Globus pallidus (tissue), 1 donor: ENCODE data around the gene PNPLA8.
"Not testable (repeated sequence)": the region's sequence is repeated elsewhere in the genome, so short reads cannot be mapped to it uniquely, and the experiment has no call there.

ENCODE experiments used
- DNase-seq: peaks from one replicate; pipeline ENCODE4 v3.0.0-alpha.2; 2015; ENCODE audit warnings: low spot score

Gene PNPLA8

DNA sequence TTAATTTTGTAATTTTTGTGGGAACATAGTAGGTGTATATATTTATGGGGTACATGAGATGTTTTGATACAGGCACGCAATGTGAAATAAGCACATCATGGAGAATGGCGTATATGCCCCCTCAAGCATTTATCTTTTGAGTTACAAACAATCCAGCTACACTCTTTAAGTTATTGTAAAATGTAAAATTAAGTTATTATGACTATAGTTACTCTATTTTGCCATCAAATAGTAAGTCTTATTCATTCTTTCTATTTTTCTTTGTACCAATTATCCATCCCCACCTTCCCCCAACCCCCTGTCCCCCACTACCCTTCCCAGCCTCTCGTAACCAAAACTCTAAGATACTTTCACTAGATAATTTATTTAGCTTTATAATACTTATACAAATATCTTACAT, 7.8 kb upstream of the PNPLA8 start:
- DNase-seq, result no peak

DNA sequence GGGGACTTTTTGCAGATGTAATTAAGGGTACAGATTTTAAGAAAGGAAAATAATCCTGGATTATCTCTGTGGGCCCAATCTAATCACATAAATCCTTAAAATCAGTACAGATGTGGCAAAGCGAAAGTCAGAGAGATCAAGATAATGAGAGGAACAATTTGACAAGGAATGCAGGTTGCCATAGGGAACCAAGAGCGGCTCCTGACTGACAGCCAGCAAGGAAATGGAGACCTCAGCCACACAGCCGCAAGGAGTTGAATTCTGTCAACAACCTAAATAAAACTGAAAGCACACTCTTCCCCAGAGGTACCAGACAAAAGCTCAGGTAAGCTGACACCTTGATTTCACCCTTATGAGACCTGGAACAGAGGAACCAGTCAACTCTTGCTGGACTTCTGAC, 3.4 kb upstream of the PNPLA8 start:
- no peak for DNase-seq

GRCh38 chr7:108528183-108528712, 2.3 kb upstream of the PNPLA8 start:
- no peak for DNase-seq

GRCh38 chr7:108526768-108527017, 758 bp upstream of the PNPLA8 start:
- no peak for DNase-seq

GRCh38 chr7:108525327-108525984, 479 bp downstream of the PNPLA8 start:
- DNase-seq, result no peak

DNA sequence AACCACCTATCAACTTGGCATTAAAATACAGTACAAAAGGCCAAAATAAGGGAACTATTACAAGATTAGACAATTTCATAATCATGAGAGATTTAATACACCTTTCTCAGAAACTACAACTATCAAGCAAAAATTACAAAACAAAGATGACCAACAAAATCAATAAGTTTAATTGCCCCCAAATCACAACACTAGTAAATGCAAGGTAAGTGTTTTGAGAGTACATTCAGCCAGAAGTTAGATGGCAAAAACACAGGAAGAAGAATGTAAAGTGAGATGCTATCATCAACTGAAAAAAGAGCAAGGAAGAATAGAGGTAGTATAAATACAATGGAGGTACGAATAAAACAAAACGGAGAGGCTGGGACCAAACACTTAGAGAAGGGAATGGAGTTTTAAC, 3.2 kb downstream of the PNPLA8 start:
- DNase-seq, result no peak

GRCh38 chr7:108517951-108518350, 8.0 kb downstream of the PNPLA8 start:
- no peak for DNase-seq

- DNase-seq, result no peak
These were observed 10.3 kb downstream of the PNPLA8 start for GRCh38 chr7:108515630-108516029.

DNA sequence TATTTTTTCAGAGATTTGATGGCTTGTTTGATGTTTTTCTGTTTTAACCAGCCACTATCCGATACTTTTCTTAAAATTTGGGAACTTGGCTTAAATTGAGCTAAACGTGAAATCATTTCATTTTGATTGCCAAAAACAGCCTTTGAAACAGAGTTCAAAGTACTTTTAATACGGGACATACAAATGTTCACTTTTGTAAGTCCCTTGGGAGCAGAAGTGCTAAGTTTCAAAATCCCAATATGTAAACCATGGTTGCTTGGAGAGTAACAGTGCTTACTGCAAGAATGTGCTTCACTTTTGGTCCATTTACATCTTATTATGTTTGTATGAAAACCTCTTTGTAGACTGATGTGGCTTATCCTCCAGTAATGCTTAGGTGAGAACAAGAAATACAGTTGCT, 10.9 kb downstream of the PNPLA8 start:
- no peak for DNase-seq

DNA sequence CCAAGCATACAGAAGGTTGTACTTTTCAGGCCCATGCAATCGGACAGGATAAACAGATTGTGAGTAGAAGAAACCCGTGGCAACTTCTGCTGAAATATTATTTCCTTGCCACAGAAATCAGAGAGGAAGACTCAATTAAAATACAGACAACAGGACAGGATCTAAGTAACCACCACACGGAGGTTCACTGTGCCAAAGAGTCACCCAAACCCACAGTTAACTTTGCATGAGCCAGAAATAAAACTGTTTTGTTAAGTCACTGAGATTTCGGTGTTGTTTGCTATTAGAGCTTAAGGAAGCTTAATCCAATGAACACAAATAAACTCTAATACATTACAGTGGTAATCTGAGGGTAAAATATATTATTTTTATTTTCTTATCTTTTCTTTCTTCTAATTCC, 14.0 kb downstream of the PNPLA8 start:
- DNase-seq, result no peak

- not testable (repeated sequence) for DNase-seq
These were observed 21.4 kb downstream of the PNPLA8 start for GRCh38 chr7:108504576-108504975.

DNA sequence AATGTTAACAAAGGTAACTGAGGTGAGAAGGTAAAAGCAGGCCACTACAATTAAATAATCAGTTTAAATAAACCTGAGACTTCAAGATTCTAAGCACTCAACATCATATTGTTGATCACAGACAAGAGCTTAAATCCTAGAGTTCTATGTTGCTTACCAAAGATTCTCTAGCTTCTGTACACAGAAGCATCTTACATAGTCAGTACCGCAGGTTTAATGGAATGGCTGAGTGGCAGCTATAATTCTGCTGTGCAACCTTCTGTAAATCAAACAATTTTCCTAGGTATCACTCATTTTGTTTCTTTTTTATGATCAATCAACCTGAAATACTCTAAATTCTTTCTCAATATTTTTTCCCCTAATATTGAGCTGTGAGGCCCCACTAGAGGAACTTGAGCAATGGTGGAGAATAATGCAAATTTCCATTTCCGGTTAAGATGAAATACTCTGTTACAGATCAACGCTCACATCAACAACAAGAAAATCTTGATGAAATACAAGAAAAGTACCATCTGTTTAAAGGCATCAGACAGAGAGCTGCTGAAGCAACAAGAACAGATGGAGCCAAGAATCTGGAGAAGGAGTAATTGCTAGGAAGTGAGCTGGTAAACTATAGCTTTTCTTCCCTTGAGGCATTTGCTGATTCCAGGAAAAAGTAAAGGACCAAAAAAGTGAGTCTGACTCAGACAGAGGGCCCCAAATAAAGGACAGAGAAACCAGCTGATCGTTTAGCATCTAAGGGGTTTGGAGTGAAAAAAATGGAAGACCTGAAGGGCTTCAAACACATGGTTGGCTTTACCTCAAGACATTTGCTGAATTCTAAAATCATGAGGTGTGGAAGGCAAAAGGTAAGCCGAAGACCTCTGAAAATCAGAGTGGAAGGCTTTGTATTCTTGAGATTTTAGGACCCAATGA, 22.6 kb downstream of the PNPLA8 start:
- DNase-seq, result no peak

DNA sequence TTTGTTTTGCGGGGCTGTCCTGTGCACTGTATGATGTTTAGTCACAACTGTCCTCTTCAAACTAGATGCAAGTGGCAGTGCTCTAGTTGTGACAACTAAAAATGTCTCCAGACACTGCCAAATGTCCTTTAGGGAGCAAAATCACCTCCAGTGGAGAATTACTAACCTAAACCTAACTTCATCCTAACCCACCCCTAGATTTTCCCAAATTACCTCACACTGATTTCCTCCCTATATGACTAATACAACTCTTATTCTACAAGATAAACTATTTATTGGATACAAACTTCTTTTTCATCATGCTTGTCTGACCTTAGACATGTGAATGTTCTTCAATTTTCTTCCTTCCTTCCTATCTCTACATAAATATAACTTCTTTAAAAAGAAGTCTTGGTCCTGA, 26.4 kb downstream of the PNPLA8 start:
- DNase-seq, result no peak

DNA sequence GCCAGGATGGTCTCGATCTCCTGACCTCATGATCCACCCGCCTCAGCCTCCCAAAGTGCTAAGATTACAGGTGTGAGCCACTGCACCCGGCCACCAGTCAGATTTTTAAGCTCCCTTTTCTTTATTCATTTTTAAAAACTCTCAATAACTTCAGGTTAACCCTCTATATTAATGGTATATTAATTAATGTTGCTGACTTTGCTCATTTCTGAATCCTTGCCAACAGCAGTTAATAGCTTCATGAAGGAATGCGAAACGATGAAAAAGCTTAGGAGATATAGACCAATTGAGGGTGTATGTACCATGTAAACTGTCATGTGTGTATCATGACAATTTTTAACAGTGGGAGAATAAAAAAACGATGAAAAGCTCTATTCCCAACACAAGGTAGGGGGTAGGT, 27.5 kb downstream of the PNPLA8 start:
- DNase-seq, result no peak

DNA sequence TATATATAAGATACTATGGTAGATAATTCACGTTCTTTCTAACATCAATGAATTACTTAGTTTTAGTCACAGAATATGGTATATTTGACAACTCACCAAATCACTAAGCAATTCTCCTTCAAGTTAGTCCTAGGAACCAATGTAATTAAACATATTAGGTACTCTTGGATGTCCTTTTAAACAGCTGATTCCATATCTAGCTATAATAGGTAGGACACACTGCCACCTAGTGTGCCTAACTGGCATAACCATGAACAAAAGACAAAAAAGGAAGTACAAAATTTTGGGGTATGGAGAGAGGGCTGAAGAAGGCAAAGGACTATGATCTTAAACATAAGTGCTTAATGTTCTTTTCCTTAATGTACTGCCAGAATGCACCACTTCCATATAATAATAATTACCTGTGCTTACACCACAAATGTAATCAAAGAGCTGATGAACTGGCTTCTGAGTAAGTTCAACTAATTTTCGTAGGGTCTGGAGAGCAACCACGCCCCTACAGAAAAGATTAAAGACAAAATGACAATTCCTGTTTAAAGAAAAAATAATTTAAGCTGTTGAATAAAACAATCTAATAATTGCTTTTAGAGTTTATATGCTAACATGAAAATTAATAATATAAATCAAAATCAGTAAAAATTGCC, 28.7 kb downstream of the PNPLA8 start:
- DNase-seq, result peak; percentile 40

- no peak for DNase-seq
These were observed 33.2 kb downstream of the PNPLA8 start for GRCh38 chr7:108492742-108493141.

GRCh38 chr7:108488768-108489538, 37.0 kb downstream of the PNPLA8 start:
- no peak for DNase-seq

GRCh38 chr7:108487646-108488045, 38.3 kb downstream of the PNPLA8 start:
- no peak for DNase-seq

GRCh38 chr7:108486291-108486966, 39.5 kb downstream of the PNPLA8 start:
- no peak for DNase-seq

DNA sequence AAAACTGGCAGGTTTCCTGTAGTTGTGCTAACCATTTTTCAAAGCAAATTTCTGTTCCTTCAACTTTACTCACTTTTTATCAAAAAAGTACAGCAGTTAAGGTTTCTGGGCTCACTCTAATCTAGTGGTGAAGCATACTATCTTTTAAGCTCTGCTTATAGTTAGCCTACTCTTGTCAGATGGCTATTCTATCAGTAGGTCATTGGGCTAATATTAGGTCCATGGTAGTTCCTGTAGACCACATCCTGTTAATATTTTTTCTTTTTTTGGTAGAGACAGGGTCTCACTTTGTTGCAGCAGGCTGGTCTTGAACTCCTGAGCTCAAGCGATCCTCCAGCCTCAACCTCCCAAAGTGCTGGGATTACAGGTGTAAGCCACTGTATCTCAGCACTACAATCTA, 41.8 kb downstream of the PNPLA8 start:
- no peak for DNase-seq

DNA sequence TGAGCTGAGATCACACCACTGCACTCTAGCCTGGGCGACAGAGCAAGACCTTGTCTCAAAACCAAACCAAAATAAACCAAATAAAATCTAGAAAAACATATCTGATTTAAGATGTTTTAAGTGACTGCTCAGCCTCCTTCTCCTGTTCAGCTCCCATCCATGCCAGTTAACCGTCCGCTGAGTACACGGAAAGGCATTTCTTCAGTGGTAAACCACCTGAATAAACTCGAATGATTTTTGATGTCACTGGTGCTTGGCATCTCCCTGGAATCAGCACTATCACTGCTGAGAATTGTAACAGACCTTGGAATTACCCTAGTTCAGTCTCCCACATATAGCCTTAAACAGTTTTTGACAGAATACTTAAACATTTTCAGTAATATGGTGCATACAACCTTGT, 45.6 kb downstream of the PNPLA8 start:
- no peak for DNase-seq

GRCh38 chr7:108479751-108480150, 46.2 kb downstream of the PNPLA8 start:
- DNase-seq, result no peak
